Neural cell (in vitro differentiated cells): ENCODE results near the gene EFCC1. TPM values are rescaled to one million over a fixed set of nuclear protein-coding genes. Genes with fewer than 3 reads are reported as not detected.

ENCODE experiments used
- H2AFZ ChIP-seq: fragments of 200-600, 300-800 bp; sonication (generic), shearing (Covaris generic); 2 replicates; pipeline ENCODE4 v1.6.0; 2014; ENCODE audit warnings: low read depth, mild to moderate bottlenecking, antibody characterized with exemption, low read length, moderate library complexity
- H3F3A ChIP-seq: fragments of 200-600 bp; shearing (Covaris generic); 2 replicates; pipeline ENCODE4 v1.6.1; 2016; ENCODE audit warnings: mild to moderate bottlenecking, moderate library complexity, mixed read lengths, antibody characterized with exemption, low read length; ENCODE audit not compliant: insufficient read depth, poor library complexity, severe bottlenecking
- H3K27ac ChIP-seq: fragments of 200-600, 300-800 bp; sonication (generic), shearing (Covaris generic); 2 replicates; pipeline ENCODE4 v1.5.1; 2014; ENCODE audit warnings: mild to moderate bottlenecking, low read length, moderate library complexity
- H3K27me3 ChIP-seq: fragments of 300-800, 200-600 bp; sonication (generic), shearing (Covaris generic); 2 replicates; pipeline ENCODE4 v1.6.0; 2014; ENCODE audit warnings: mild to moderate bottlenecking, low read depth, low read length, moderate library complexity; ENCODE audit not compliant: insufficient read depth
- H3K36me3 ChIP-seq: fragments of 300-800, 200-600 bp; sonication (generic), shearing (Covaris generic); 2 replicates; pipeline ENCODE4 v1.5.1; 2014; ENCODE audit warnings: mild to moderate bottlenecking, antibody characterized with exemption, low read length, moderate library complexity; ENCODE audit not compliant: insufficient read depth
- H3K4me2 ChIP-seq: fragments of 300-800, 200-600 bp; sonication (generic), shearing (Covaris generic); 2 replicates; pipeline ENCODE4 v1.6.0; 2014; ENCODE audit warnings: mild to moderate bottlenecking, low read length
- H3K4me3 ChIP-seq: fragments of 300-800, 200-600 bp; sonication (generic), shearing (Covaris generic); 2 replicates; pipeline ENCODE4 v1.5.1; 2014; ENCODE audit warnings: mild to moderate bottlenecking, low read length, moderate library complexity
- H3K79me2 ChIP-seq: fragments of 200-600 bp; shearing (Covaris generic); replicated peaks from 2 replicates; pipeline ENCODE4 v1.6.0; 2014; ENCODE audit warnings: mild to moderate bottlenecking, low read length, moderate library complexity; ENCODE audit not compliant: insufficient read depth
- H3K9ac ChIP-seq: fragments of 300-800, 200-600 bp; sonication (generic), shearing (Covaris generic); 2 replicates; pipeline ENCODE4 v1.6.1; 2016; ENCODE audit warnings: mild to moderate bottlenecking, low read length, mixed read lengths
- H3K9me2 ChIP-seq: fragments of 200-600 bp; shearing (Covaris generic); 2 replicates; pipeline ENCODE4 v1.6.1; 2016; ENCODE audit warnings: mild to moderate bottlenecking, low read length, mixed read lengths; ENCODE audit not compliant: insufficient read depth
- H3K9me3 ChIP-seq: fragments of 200-600, 300-800 bp; sonication (generic), shearing (Covaris generic); 2 replicates; pipeline ENCODE4 v1.6.1; 2016; ENCODE audit warnings: mild to moderate bottlenecking, mixed run types, low read length, moderate library complexity, mixed read lengths
- H4K20me1 ChIP-seq: fragments of 200-600 bp; shearing (Covaris generic); 2 replicates; pipeline ENCODE4 v1.6.1; 2016; ENCODE audit warnings: mild to moderate bottlenecking, mixed run types; ENCODE audit not compliant: insufficient read depth
- EP300 ChIP-seq: fragments of 450-650 bp; conservative IDR thresholded peaks from 2 replicates; pipeline ENCODE4 v1.6.1; 2014; ENCODE audit warnings: antibody characterized with exemption, mild to moderate bottlenecking, moderate library complexity; ENCODE audit not compliant: poor library complexity, severe bottlenecking
- EZH2 ChIP-seq: fragments of 200-600, 300-800 bp; shearing (Covaris generic), sonication (generic); IDR thresholded peaks from 2 replicates; pipeline ENCODE4 v1.6.1; 2014; ENCODE audit warnings: antibody characterized with exemption, low read length, borderline replicate concordance, mild to moderate bottlenecking; ENCODE audit not compliant: insufficient read depth, poor library complexity, severe bottlenecking
- MXI1 ChIP-seq: fragments of 450-650 bp; conservative IDR thresholded peaks from 2 replicates; pipeline ENCODE4 v1.6.1; 2014; ENCODE audit warnings: antibody characterized with exemption, mild to moderate bottlenecking; ENCODE audit not compliant: poor library complexity, severe bottlenecking
- POLR2AphosphoS5 ChIP-seq: IDR thresholded peaks from 2 replicates; pipeline ENCODE4 v1.6.1; 2012
- RAD21 ChIP-seq: fragments of 450-650 bp; conservative IDR thresholded peaks from 2 replicates; pipeline ENCODE4 v1.6.1; 2014; ENCODE audit warnings: antibody characterized with exemption, mild to moderate bottlenecking, moderate library complexity
- SMC3 ChIP-seq: fragments of 450-650 bp; conservative IDR thresholded peaks from 2 replicates; pipeline ENCODE4 v1.6.1; 2014; ENCODE audit warnings: antibody characterized with exemption, mild to moderate bottlenecking, moderate library complexity; ENCODE audit not compliant: poor library complexity
- TAF1 ChIP-seq: IDR thresholded peaks from 2 replicates; pipeline ENCODE4 v1.6.1; 2012; ENCODE audit warnings: low read depth
- polyA plus RNA-seq: library from polyadenylated mRNA; depleted of rRNA; stranded (reverse); fragments of >200 nt; gene quantifications from 2 replicates; pipeline ENCODE4 v1.2.3, GENCODE V29; 2014
- TF ChIP-seq, protein P1 (sequence below): fragments of 450-650 bp; IDR thresholded peaks from 2 replicates; pipeline ENCODE4 v1.5.1; 2014; ENCODE audit warnings: antibody characterized with exemption, mild to moderate bottlenecking, moderate library complexity; ENCODE audit not compliant: poor library complexity, severe bottlenecking
- TF ChIP-seq, protein P2 (sequence below): IDR thresholded peaks from 2 replicates; pipeline ENCODE4 v1.6.1; 2012; ENCODE audit warnings: borderline replicate concordance

EFCC1 gene
- polyA plus RNA-seq, 1 donor from 2014 or later: not detected

DNA sequence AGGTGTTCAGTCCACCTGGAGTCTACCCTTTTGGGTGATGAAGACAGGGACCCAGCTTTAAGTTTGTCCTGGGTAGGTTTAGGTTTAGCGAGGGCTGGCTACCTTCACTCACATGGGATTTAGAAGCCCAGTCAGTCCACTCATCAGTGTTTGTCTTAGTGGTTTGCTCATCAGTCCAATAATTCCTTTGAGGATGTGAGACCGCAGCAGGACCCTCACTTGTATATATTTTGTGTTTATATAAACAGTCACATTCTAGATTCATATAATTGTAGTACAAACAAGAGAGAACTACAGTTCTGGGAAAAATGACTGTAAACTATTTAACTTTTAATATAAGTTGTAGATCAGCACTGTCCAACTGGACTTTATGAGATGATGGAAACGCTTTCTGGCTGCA, 18.2 kb downstream of the EFCC1 start:
- Histone ChIP-seq H3K9me2 (no peaks in the 10 kb centered on the region), H3K27me3 (no peaks in the 10 kb centered on the region), H3K27ac (no peak overlapping the region), H3K4me2 (no peak overlapping the region), H3K9me3 (no peaks in the 10 kb centered on the region), H4K20me1 (no peaks in the 10 kb centered on the region), H3K9ac (no peak overlapping the region), H3K4me3 (no peak overlapping the region), H3K36me3 (no peaks in the 10 kb centered on the region), H2AFZ (no peak overlapping the region), H3K79me2 (no peaks in the 10 kb centered on the region), H3F3A (no peaks in the 10 kb centered on the region)
- TF ChIP-seq EZH2 (no peak), TAF1 (no peak), EP300 (no peak)

DNA sequence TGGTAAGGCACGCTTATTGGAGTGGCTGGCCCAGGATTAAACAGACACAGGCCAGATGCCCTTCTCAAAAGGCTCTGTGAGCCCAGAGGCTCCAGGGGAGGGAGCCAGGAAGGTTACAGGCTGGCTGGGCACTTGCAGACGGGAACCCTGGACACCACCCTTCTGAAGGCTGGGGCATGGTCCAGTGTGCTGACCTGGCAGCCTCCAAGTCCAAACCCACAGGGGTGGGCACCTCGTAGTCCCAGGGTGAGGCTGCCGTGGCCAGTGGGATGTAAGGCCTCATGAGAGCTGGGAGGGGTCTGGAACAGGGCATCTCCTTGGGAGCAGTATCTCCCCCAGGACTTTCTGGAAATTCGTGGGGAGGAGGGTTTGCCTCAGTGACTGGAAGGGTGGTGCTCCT, 19.6 kb downstream of the EFCC1 start:
- no peaks in the 10 kb centered on the region for H3F3A ChIP-seq
- H3K36me3 ChIP-seq: no peaks in the 10 kb centered on the region
- no peak overlapping the region for H2AFZ ChIP-seq
- H3K9me3 ChIP-seq: no peaks in the 10 kb centered on the region
- H3K27me3 ChIP-seq: no peaks in the 10 kb centered on the region
- H3K79me2 ChIP-seq: no peaks in the 10 kb centered on the region
- no peak overlapping the region for H3K4me2 ChIP-seq
- H3K9me2 ChIP-seq: no peaks in the 10 kb centered on the region
- TF ChIP-seq RAD21 (no peak), EZH2 (no peak), POLR2AphosphoS5 (no peak), SMC3 (no peak), TAF1 (no peak), MXI1 (no peak), EP300 (no peak)
- TF ChIP-seq, protein P1, sequence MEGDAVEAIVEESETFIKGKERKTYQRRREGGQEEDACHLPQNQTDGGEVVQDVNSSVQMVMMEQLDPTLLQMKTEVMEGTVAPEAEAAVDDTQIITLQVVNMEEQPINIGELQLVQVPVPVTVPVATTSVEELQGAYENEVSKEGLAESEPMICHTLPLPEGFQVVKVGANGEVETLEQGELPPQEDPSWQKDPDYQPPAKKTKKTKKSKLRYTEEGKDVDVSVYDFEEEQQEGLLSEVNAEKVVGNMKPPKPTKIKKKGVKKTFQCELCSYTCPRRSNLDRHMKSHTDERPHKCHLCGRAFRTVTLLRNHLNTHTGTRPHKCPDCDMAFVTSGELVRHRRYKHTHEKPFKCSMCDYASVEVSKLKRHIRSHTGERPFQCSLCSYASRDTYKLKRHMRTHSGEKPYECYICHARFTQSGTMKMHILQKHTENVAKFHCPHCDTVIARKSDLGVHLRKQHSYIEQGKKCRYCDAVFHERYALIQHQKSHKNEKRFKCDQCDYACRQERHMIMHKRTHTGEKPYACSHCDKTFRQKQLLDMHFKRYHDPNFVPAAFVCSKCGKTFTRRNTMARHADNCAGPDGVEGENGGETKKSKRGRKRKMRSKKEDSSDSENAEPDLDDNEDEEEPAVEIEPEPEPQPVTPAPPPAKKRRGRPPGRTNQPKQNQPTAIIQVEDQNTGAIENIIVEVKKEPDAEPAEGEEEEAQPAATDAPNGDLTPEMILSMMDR: no peak
- TF ChIP-seq, protein P2, sequence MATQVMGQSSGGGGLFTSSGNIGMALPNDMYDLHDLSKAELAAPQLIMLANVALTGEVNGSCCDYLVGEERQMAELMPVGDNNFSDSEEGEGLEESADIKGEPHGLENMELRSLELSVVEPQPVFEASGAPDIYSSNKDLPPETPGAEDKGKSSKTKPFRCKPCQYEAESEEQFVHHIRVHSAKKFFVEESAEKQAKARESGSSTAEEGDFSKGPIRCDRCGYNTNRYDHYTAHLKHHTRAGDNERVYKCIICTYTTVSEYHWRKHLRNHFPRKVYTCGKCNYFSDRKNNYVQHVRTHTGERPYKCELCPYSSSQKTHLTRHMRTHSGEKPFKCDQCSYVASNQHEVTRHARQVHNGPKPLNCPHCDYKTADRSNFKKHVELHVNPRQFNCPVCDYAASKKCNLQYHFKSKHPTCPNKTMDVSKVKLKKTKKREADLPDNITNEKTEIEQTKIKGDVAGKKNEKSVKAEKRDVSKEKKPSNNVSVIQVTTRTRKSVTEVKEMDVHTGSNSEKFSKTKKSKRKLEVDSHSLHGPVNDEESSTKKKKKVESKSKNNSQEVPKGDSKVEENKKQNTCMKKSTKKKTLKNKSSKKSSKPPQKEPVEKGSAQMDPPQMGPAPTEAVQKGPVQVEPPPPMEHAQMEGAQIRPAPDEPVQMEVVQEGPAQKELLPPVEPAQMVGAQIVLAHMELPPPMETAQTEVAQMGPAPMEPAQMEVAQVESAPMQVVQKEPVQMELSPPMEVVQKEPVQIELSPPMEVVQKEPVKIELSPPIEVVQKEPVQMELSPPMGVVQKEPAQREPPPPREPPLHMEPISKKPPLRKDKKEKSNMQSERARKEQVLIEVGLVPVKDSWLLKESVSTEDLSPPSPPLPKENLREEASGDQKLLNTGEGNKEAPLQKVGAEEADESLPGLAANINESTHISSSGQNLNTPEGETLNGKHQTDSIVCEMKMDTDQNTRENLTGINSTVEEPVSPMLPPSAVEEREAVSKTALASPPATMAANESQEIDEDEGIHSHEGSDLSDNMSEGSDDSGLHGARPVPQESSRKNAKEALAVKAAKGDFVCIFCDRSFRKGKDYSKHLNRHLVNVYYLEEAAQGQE: no peak
- no peak overlapping the region for H3K9ac ChIP-seq
- H4K20me1 ChIP-seq: no peaks in the 10 kb centered on the region
- no peak overlapping the region for H3K4me3 ChIP-seq
- no peak overlapping the region for H3K27ac ChIP-seq

DNA sequence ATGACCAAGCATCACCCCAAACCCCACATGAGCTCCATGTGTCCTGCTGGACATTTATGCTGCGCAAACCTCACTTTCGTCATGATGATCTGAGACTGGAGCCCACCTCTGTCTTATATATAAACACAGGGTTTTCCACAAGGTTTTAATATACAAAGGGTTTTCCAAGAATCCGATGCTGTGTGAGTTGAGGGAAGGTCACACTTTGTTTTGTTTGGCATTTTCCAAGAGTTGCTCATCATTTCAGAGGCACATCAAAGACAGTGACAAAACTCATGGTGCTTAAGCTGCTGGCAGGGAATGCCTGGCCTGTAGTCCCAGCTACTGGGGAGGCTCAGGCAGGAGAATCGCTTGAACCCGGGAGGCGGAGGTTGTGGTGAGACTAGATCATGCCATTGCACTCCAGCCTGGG, 20.0 kb downstream of the EFCC1 start:
- Histone ChIP-seq H3F3A (no peaks in the 10 kb centered on the region), H3K9ac (no peak overlapping the region), H3K27ac (no peak overlapping the region), H3K79me2 (no peaks in the 10 kb centered on the region), H3K36me3 (no peaks in the 10 kb centered on the region), H4K20me1 (no peaks in the 10 kb centered on the region), H3K4me2 (no peak overlapping the region), H2AFZ (no peak overlapping the region), H3K9me2 (no peaks in the 10 kb centered on the region), H3K9me3 (no peaks in the 10 kb centered on the region), H3K4me3 (no peak overlapping the region), H3K27me3 (no peaks in the 10 kb centered on the region)
- TF ChIP-seq EP300: no peak
- TF ChIP-seq, protein P1: no peak
- TF ChIP-seq SMC3: no peak
- TF ChIP-seq, protein P2: no peak
- TF ChIP-seq POLR2AphosphoS5: no peak
- no peak for TF ChIP-seq RAD21
- no peak for TF ChIP-seq EZH2
- TF ChIP-seq MXI1: no peak
- no peak for TF ChIP-seq TAF1
